ENCODE measurements around the gene CCDC85A.

The CCDC85A gene

GRCh38 chr2:56379066-56379465 is 195.3 kb downstream of the CCDC85A start:
- DNase-seq, result no peak

- DNase-seq, result no peak
Observed at GRCh38 chr2:56380861-56381260, 197.1 kb downstream of the CCDC85A start.

GRCh38 chr2:56382466-56382865 is 198.7 kb downstream of the CCDC85A start:
- DNase-seq, result no peak

- DNase-seq, result no peak
Observed at GRCh38 chr2:56386657-56387056, 202.9 kb downstream of the CCDC85A start.

- DNase-seq, result no peak
Observed at GRCh38 chr2:56390644-56391043, 206.9 kb downstream of the CCDC85A start.

GRCh38 chr2:56410140-56410539 is 226.3 kb downstream of the CCDC85A start:
- no peak for DNase-seq

- no peak for DNase-seq
Observed at GRCh38 chr2:56416500-56417176, 232.8 kb downstream of the CCDC85A start.
